ENCODE data around the gene ST8SIA1. TPM values are rescaled to one million over a fixed set of nuclear protein-coding genes. Genes with fewer than 3 reads are reported as not detected.

Gene ST8SIA1
- total RNA-seq, 4 donors from 2014 or later = 5.1 to 13.6 (median 9.8) TPM

GRCh38 chr12:22254478-22254877, 80.0 kb downstream of the ST8SIA1 start:
- 75% methylated on average over 7 of the region's 7 CpGs for WGBS
- intact Hi-C loops (cut with DNase I) = no loop called here
- no peak for TF ChIP-seq POLR2AphosphoS5 (IDR thresholded peaks at IDR 0.05)
- TF ChIP-seq EP300 (IDR thresholded peaks at IDR 0.05) = no peak
- no peak for TF ChIP-seq POLR2A (IDR thresholded peaks at IDR 0.05; ENCODE audit: low read depth)
- TF ChIP-seq CTCF (IDR thresholded peaks at IDR 0.05) = no peak
- Histone ChIP-seq H3K4me3 (no peak overlapping the region), H3K27me3 (no peaks in the 10 kb centered on the region), H3K4me1 (peaks cover 12 to 28% (median 25%) of the 10 kb centered on the region in 4 donors), H3K9me3 (no peaks in the 10 kb centered on the region), H3K27ac (replicated peaks in 1 of 4) (no peak overlapping the region), H3K36me3 (no peaks in the 10 kb centered on the region)
- DNase-seq (ENCODE audit: extremely low spot score) = no peak

- H3K27me3 ChIP-seq = no peaks in the 10 kb centered on the region
- no peak for DNase-seq (ENCODE audit: extremely low spot score)
- H3K4me1 ChIP-seq = peaks cover 12 to 27% (median 23%) of the 10 kb centered on the region in 4 donors
- H3K36me3 ChIP-seq = no peaks in the 10 kb centered on the region
- H3K27ac ChIP-seq (replicated peaks in 1 of 4) = no peak overlapping the region
- H3K4me3 ChIP-seq = no peak overlapping the region
- WGBS = 59% methylated on average over 3 of the region's 3 CpGs
- intact Hi-C loops (cut with DNase I) = no loop called here
- no peaks in the 10 kb centered on the region for H3K9me3 ChIP-seq
- TF ChIP-seq POLR2A (IDR thresholded peaks at IDR 0.05; ENCODE audit: low read depth) = no peak
- no peak for TF ChIP-seq POLR2AphosphoS5 (IDR thresholded peaks at IDR 0.05)
- TF ChIP-seq CTCF (IDR thresholded peaks at IDR 0.05) = no peak
- no peak for TF ChIP-seq EP300 (IDR thresholded peaks at IDR 0.05)
These were observed 82.5 kb downstream of the ST8SIA1 start for GRCh38 chr12:22252057-22252456.

- TF ChIP-seq POLR2A (IDR thresholded peaks at IDR 0.05; ENCODE audit: low read depth) (no peak), POLR2AphosphoS5 (IDR thresholded peaks at IDR 0.05) (no peak)
- Histone ChIP-seq H3K4me1 (peaks cover 1 to 14% (median 10%) of the 10 kb centered on the region in 4 donors), H3K27ac (replicated peaks in 1 of 4) (no peak overlapping the region), H3K27me3 (no peaks in the 10 kb centered on the region), H3K36me3 (no peaks in the 10 kb centered on the region), H3K4me3 (no peak overlapping the region), H3K9me3 (no peaks in the 10 kb centered on the region)
- intact Hi-C loops (cut with DNase I) = no loop called here
- 73% methylated on average over 2 of the region's 2 CpGs for WGBS
- DNase-seq (ENCODE audit: extremely low spot score) = no peak
These were observed 83.7 kb downstream of the ST8SIA1 start for GRCh38 chr12:22250762-22251161.

- no peaks in the 10 kb centered on the region for H3K9me3 ChIP-seq
- no peak for DNase-seq (ENCODE audit: extremely low spot score)
- H3K27ac ChIP-seq (replicated peaks in 1 of 4) = no peak overlapping the region
These were observed 85.9 kb downstream of the ST8SIA1 start for GRCh38 chr12:22248571-22249115.

GRCh38 chr12:22248121-22248520, 86.4 kb downstream of the ST8SIA1 start:
- intact Hi-C loops (cut with DNase I) = no loop called here
- H3K4me3 ChIP-seq = no peak overlapping the region
- 71% methylated on average over 6 of the region's 6 CpGs for WGBS

More at GRCh38 chr12:22248571-22249115, 85.9 kb downstream of the ST8SIA1 start:
- Histone ChIP-seq H3K4me3 (no peak overlapping the region), H3K36me3 (no peaks in the 10 kb centered on the region), H3K27me3 (no peaks in the 10 kb centered on the region), H3K4me1 (no peaks in the 10 kb centered on the region)
- intact Hi-C loops (cut with DNase I) = no loop called here
- TF ChIP-seq EP300 (IDR thresholded peaks at IDR 0.05) = no peak
- 82% methylated on average over 3 of the region's 3 CpGs for WGBS

More at GRCh38 chr12:22248121-22248520, 86.4 kb downstream of the ST8SIA1 start:
- Histone ChIP-seq H3K9me3 (no peaks in the 10 kb centered on the region), H3K4me1 (no peaks in the 10 kb centered on the region), H3K27ac (replicated peaks in 1 of 4) (no peak overlapping the region), H3K36me3 (no peaks in the 10 kb centered on the region), H3K27me3 (no peaks in the 10 kb centered on the region)
- no peak for TF ChIP-seq CTCF (IDR thresholded peaks at IDR 0.05)
- no peak for TF ChIP-seq EP300 (IDR thresholded peaks at IDR 0.05)
- no peak for TF ChIP-seq POLR2AphosphoS5 (IDR thresholded peaks at IDR 0.05)
- no peak for TF ChIP-seq POLR2A (IDR thresholded peaks at IDR 0.05; ENCODE audit: low read depth)
- DNase-seq (ENCODE audit: extremely low spot score) = no peak

Data from esophagus muscularis mucosa (tissue), 4 donors.